HL-60/S4 (cell line): ENCODE measurements around the gene ANKRD39.
"Not testable (repeated sequence)": the region's sequence is repeated elsewhere in the genome, so short reads cannot be mapped to it uniquely, and the experiment has no call there.

ENCODE experiments used
- in situ Hi-C: fragments of 300-500 bp; cut with MboI; formaldehyde crosslinking; loops from 2 replicates; pipeline ENCODE4 v1.14.3; 2022; ENCODE audit warnings: low sequenced_read_pairs

Gene ANKRD39

GRCh38 chr2:96857667-96858372 is at the start of gene ANKRD39:
Gene ANKRD39 (minus strand): TSS chr2:96858016. CDS start chr2:96857987, 29 bp downstream.
- in situ Hi-C loops: loop anchor here (5.0 to 25.0 kb wide), 2 partner anchors 94 to 254 kb away; partner anchors contain the start of gene ANKRD36

GRCh38 chr2:96906729-96907114 is 48.9 kb upstream of the ANKRD39 start:
- in situ Hi-C loops: no loop called here

GRCh38 chr2:96903815-96904214 is 46.0 kb upstream of the ANKRD39 start:
- in situ Hi-C loops: no loop called here

GRCh38 chr2:96903318-96903717 is 45.5 kb upstream of the ANKRD39 start:
- in situ Hi-C loops: no loop called here

GRCh38 chr2:96900237-96900636 is 42.4 kb upstream of the ANKRD39 start:
- in situ Hi-C loops: no loop called here

GRCh38 chr2:96899413-96899741 is 41.6 kb upstream of the ANKRD39 start:
- in situ Hi-C loops: no loop called here

GRCh38 chr2:96898641-96899412 is 41.0 kb upstream of the ANKRD39 start:
- in situ Hi-C loops: no loop called here

- in situ Hi-C loops: no loop called here
These were observed 40.3 kb upstream of the ANKRD39 start for GRCh38 chr2:96898135-96898505.

- in situ Hi-C loops: no loop called here
These were observed 39.8 kb upstream of the ANKRD39 start for GRCh38 chr2:96897491-96898134.

GRCh38 chr2:96895746-96896651 is 38.2 kb upstream of the ANKRD39 start:
- in situ Hi-C loops: no loop called here

GRCh38 chr2:96895032-96895745 is 37.4 kb upstream of the ANKRD39 start:
- in situ Hi-C loops: no loop called here

- in situ Hi-C loops: no loop called here
These were observed 36.3 kb upstream of the ANKRD39 start for GRCh38 chr2:96894151-96894531.

- in situ Hi-C loops: no loop called here
These were observed 35.7 kb upstream of the ANKRD39 start for GRCh38 chr2:96893289-96894150.

- in situ Hi-C loops: no loop called here
These were observed 33.9 kb upstream of the ANKRD39 start for GRCh38 chr2:96891591-96892333.

- in situ Hi-C loops: no loop called here
These were observed 33.0 kb upstream of the ANKRD39 start for GRCh38 chr2:96890726-96891385.

GRCh38 chr2:96890252-96890651 is 32.4 kb upstream of the ANKRD39 start:
- in situ Hi-C loops: no loop called here

- in situ Hi-C loops: not testable (repeated sequence)
These were observed 31.7 kb upstream of the ANKRD39 start for GRCh38 chr2:96889502-96889901.
